SK-N-SH (cell line): ENCODE data around the gene SND1.

Experiments used
- CHD2 ChIP-seq: fragments of 150-350 bp; IDR thresholded peaks from 2 replicates; pipeline ENCODE4 v1.6.1; 2018; ENCODE audit warnings: low read length; ENCODE audit not compliant: partially characterized antibody
- MAX ChIP-seq: IDR thresholded peaks from 2 replicates; pipeline ENCODE4 v1.4.0; 2012; ENCODE audit warnings: low read depth
- MXI1 ChIP-seq: IDR thresholded peaks from 2 replicates; pipeline ENCODE4 v1.6.1; 2012; ENCODE audit warnings: mild to moderate bottlenecking, low read depth, low read length, improper control_type of control experiment
- POLR2AphosphoS5 ChIP-seq: IDR thresholded peaks from 2 replicates; pipeline ENCODE4 v1.6.1; 2012; ENCODE audit warnings: low read depth, low read length
- SIN3A ChIP-seq: IDR thresholded peaks from 2 replicates; pipeline ENCODE4 v1.6.1; 2012; ENCODE audit warnings: low read depth, mild to moderate bottlenecking, low read length, moderate library complexity, borderline replicate concordance
- SMC3 ChIP-seq: IDR thresholded peaks from 2 replicates; pipeline ENCODE4 v1.6.1; 2012; ENCODE audit warnings: low read depth, low read length, improper control_type of control experiment
- ZBTB33 ChIP-seq: IDR thresholded peaks from 2 replicates; pipeline ENCODE4 v1.4.0; 2012; ENCODE audit warnings: low read depth, borderline replicate concordance
- TF ChIP-seq, protein P1 (sequence below): fragments of 200-600 bp; sonication (generic); IDR thresholded peaks from 2 replicates; pipeline ENCODE4 v1.6.1; 2017; ENCODE audit warnings: antibody characterized with exemption, mild to moderate bottlenecking, moderate library complexity
- TF ChIP-seq, protein P2 (sequence below): fragments of 150-350 bp; IDR thresholded peaks from 2 replicates; pipeline ENCODE4 v1.6.1; 2016; ENCODE audit warnings: mild to moderate bottlenecking, low read depth, low read length
- TF ChIP-seq, protein P3 (sequence below): fragments of 150-350 bp; IDR thresholded peaks from 2 replicates; pipeline ENCODE4 v1.6.1; 2017; ENCODE audit warnings: antibody characterized with exemption, low read length, low read depth, borderline replicate concordance

- TF ChIP-seq, protein P1, sequence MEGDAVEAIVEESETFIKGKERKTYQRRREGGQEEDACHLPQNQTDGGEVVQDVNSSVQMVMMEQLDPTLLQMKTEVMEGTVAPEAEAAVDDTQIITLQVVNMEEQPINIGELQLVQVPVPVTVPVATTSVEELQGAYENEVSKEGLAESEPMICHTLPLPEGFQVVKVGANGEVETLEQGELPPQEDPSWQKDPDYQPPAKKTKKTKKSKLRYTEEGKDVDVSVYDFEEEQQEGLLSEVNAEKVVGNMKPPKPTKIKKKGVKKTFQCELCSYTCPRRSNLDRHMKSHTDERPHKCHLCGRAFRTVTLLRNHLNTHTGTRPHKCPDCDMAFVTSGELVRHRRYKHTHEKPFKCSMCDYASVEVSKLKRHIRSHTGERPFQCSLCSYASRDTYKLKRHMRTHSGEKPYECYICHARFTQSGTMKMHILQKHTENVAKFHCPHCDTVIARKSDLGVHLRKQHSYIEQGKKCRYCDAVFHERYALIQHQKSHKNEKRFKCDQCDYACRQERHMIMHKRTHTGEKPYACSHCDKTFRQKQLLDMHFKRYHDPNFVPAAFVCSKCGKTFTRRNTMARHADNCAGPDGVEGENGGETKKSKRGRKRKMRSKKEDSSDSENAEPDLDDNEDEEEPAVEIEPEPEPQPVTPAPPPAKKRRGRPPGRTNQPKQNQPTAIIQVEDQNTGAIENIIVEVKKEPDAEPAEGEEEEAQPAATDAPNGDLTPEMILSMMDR, result no peak
- TF ChIP-seq MXI1, result no peak
- TF ChIP-seq, protein P2, sequence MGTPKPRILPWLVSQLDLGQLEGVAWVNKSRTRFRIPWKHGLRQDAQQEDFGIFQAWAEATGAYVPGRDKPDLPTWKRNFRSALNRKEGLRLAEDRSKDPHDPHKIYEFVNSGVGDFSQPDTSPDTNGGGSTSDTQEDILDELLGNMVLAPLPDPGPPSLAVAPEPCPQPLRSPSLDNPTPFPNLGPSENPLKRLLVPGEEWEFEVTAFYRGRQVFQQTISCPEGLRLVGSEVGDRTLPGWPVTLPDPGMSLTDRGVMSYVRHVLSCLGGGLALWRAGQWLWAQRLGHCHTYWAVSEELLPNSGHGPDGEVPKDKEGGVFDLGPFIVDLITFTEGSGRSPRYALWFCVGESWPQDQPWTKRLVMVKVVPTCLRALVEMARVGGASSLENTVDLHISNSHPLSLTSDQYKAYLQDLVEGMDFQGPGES, result no peak
- no peak for TF ChIP-seq MAX
- no peak for TF ChIP-seq SIN3A
- TF ChIP-seq POLR2AphosphoS5, result no peak
- TF ChIP-seq ZBTB33, result no peak
- TF ChIP-seq SMC3, result no peak
- TF ChIP-seq CHD2, result no peak
- TF ChIP-seq, protein P3, sequence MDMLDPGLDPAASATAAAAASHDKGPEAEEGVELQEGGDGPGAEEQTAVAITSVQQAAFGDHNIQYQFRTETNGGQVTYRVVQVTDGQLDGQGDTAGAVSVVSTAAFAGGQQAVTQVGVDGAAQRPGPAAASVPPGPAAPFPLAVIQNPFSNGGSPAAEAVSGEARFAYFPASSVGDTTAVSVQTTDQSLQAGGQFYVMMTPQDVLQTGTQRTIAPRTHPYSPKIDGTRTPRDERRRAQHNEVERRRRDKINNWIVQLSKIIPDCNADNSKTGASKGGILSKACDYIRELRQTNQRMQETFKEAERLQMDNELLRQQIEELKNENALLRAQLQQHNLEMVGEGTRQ, result no peak
Observed at GRCh38 chr7:127930341-127931328, 278.6 kb downstream of the SND1 start.
